ENCODE results near the gene TMEM125. TPM values are rescaled to one million over a fixed set of nuclear protein-coding genes. Genes with fewer than 3 reads are reported as not detected.

The TMEM125 gene
- total and polyA plus RNA-seq, 3 donors from 2014 or later, result 0.71 to 2.2 (median 2.0) TPM

- 92 to 94% methylated on average over 5 of the region's 5 CpGs for WGBS, 2 donors
- H3K9me3 ChIP-seq, result no peaks in the 10 kb centered on the region
- no peak for DNase-seq
Measured at GRCh38 chr1:43251024-43251423, 18.8 kb upstream of the TMEM125 start.

GRCh38 chr1:43252225-43252624, 17.6 kb upstream of the TMEM125 start:
- no peaks in the 10 kb centered on the region for H3K27me3 ChIP-seq
- H3K27ac ChIP-seq, result no peak overlapping the region
- no peak overlapping the region for H3K4me3 ChIP-seq
- no peak for DNase-seq
- TF ChIP-seq POLR2A (IDR thresholded peaks at IDR 0.05), result no peak
- TF ChIP-seq CTCF (IDR thresholded peaks at IDR 0.05), result no peak
- intact Hi-C loops (cut with DNase I; ENCODE audit: low total_unique reads), result no loop called here
- H3K36me3 ChIP-seq (ENCODE audit: low read depth, missing control alignments), result no peaks in the 10 kb centered on the region
- no peaks in the 10 kb centered on the region for H3K4me1 ChIP-seq
- WGBS, 2 donors, result 86 to 95% methylated on average over 1 of the region's 1 CpG
- no peaks in the 10 kb centered on the region for H3K9me3 ChIP-seq

More at GRCh38 chr1:43251024-43251423, 18.8 kb upstream of the TMEM125 start:
- TF ChIP-seq CTCF (IDR thresholded peaks at IDR 0.05) (no peak), POLR2A (IDR thresholded peaks at IDR 0.05) (no peak)
- Histone ChIP-seq H3K4me1 (no peaks in the 10 kb centered on the region), H3K4me3 (no peak overlapping the region), H3K27me3 (no peaks in the 10 kb centered on the region), H3K27ac (no peak overlapping the region), H3K36me3 (ENCODE audit: low read depth, missing control alignments) (no peaks in the 10 kb centered on the region)
- intact Hi-C loops (cut with DNase I; ENCODE audit: low total_unique reads), result no loop called here

- TF ChIP-seq CTCF (IDR thresholded peaks at IDR 0.05) (no peak), POLR2A (IDR thresholded peaks at IDR 0.05) (no peak)
- H3K9me3 ChIP-seq, result no peaks in the 10 kb centered on the region
- intact Hi-C loops (cut with DNase I; ENCODE audit: low total_unique reads), result no loop called here
- H3K4me3 ChIP-seq, result no peak overlapping the region
- no peak overlapping the region for H3K27ac ChIP-seq
- no peaks in the 10 kb centered on the region for H3K36me3 ChIP-seq (ENCODE audit: low read depth, missing control alignments)
- no peaks in the 10 kb centered on the region for H3K4me1 ChIP-seq
- no peak for DNase-seq
- H3K27me3 ChIP-seq, result no peaks in the 10 kb centered on the region
- WGBS, 2 donors, result 89 to 100% methylated on average over 4 of the region's 4 CpGs
Measured at GRCh38 chr1:43253173-43253572, 16.6 kb upstream of the TMEM125 start.

- Histone ChIP-seq H3K9me3 (no peaks in the 10 kb centered on the region), H3K27ac (no peak overlapping the region), H3K27me3 (no peaks in the 10 kb centered on the region), H3K4me1 (no peaks in the 10 kb centered on the region), H3K36me3 (ENCODE audit: low read depth, missing control alignments) (no peaks in the 10 kb centered on the region), H3K4me3 (no peak overlapping the region)
- WGBS, 2 donors, result 91 to 94% methylated on average over 7 to 8 of the region's 8 CpGs
- no peak for DNase-seq
- TF ChIP-seq CTCF (IDR thresholded peaks at IDR 0.05), result no peak
- intact Hi-C loops (cut with DNase I; ENCODE audit: low total_unique reads), result no loop called here
Measured at GRCh38 chr1:43253876-43254275, 15.9 kb upstream of the TMEM125 start.

GRCh38 chr1:43255438-43256210, 14.2 kb upstream of the TMEM125 start:
- Histone ChIP-seq H3K4me3 (no peak overlapping the region), H3K9me3 (no peaks in the 10 kb centered on the region), H3K27ac (no peak overlapping the region), H3K36me3 (ENCODE audit: low read depth, missing control alignments) (no peaks in the 10 kb centered on the region), H3K4me1 (no peaks in the 10 kb centered on the region), H3K27me3 (no peaks in the 10 kb centered on the region)
- no peak for DNase-seq
- intact Hi-C loops (cut with DNase I; ENCODE audit: low total_unique reads), result no loop called here
- TF ChIP-seq POLR2A (IDR thresholded peaks at IDR 0.05) (no peak), CTCF (IDR thresholded peaks at IDR 0.05) (no peak)
- WGBS, 2 donors, result 72 to 73% methylated on average over 10 of the region's 10 CpGs

Measured in testis (tissue), 3 donors.